Body of pancreas (tissue), 4 donors: Measurements from ENCODE around the gene HLA-B.

Experiments
- CTCF ChIP-seq, 7 experiments: fragments of 450-650 bp in 4 of 7; fragments of 200-600 bp in 3 of 7; sonication (generic) in 3 of 7; IDR thresholded peaks; one replicate each; pipeline ENCODE4 v1.5.1; 2016 to 2019; ENCODE audit warnings: antibody characterized with exemption in 7 of 7
- POLR2A ChIP-seq, 3 donors: fragments of 450-650 bp; IDR thresholded peaks; one replicate each; pipeline ENCODE4 v1.6.1; 2016; ENCODE audit warnings: antibody characterized with exemption in 3 of 3, mild to moderate bottlenecking in 2 of 3

GRCh38 chr6:31399589-31400466 lies 42.8 kb upstream of the HLA-B start:
- TF ChIP-seq POLR2A (IDR thresholded peaks at IDR 0.05) (peak; percentile 33 to 81 (median 65)), CTCF (IDR thresholded peaks at IDR 0.05) (peak; percentile 80 to 98 (median 87))
